K562 (cell line): ENCODE measurements around the gene KCTD4.

Experiments
- ATF1 ChIP-seq, 2 experiments: fragments of 450-650 bp in 1 of 2; IDR thresholded peaks; 2 replicates each; pipeline ENCODE4 v1.6.1; 2016; ENCODE audit warnings: missing compliant biosample characterization in 1 of 2, missing genetic modification characterization in 1 of 2
- ATF3 ChIP-seq, 2 experiments: fragments of 450-650 bp in 1 of 2; sonication (generic) in 1 of 2; formaldehyde crosslinking in 1 of 2; IDR thresholded peaks in 1 of 2; conservative IDR thresholded peaks in 1 of 2; 2 replicates each; pipeline versions ENCODE4 v1.6.1 to v1.8.1; 2016 to 2023; ENCODE audit warnings: mild to moderate bottlenecking in 2 of 2, moderate library complexity in 2 of 2, inconsistent platforms in 1 of 2, missing genetic modification reagents in 1 of 2
- CBX8 ChIP-seq: fragments of 200-600 bp; sonication (generic); IDR thresholded peaks from 2 replicates; pipeline ENCODE4 v1.6.1; 2012; ENCODE audit warnings: borderline replicate concordance, mixed run types, low read depth, mild to moderate bottlenecking, moderate library complexity, mixed read lengths, low read length, control low read depth, inconsistent platforms; ENCODE audit not compliant: poor library complexity, severe bottlenecking; ENCODE audit errors: extremely low read depth
- CTCF ChIP-seq, 3 experiments: IDR thresholded peaks in 2 of 3; conservative IDR thresholded peaks in 1 of 3; 2 replicates each; pipeline ENCODE4 v1.5.1; 2011 to 2012; ENCODE audit warnings: low read length in 3 of 3, mild to moderate bottlenecking in 3 of 3, control low read depth in 2 of 3, improper control_type of control experiment in 1 of 3, inconsistent platforms in 1 of 3, low read depth in 1 of 3, mixed read lengths in 1 of 3, moderate library complexity in 1 of 3; ENCODE audit not compliant: insufficient read depth in 2 of 3
- EP300 ChIP-seq: IDR thresholded peaks from 2 replicates; pipeline ENCODE4 v1.6.1; 2012; ENCODE audit warnings: low read length, improper control_type of control experiment
- ERF ChIP-seq: fragments of 450-650 bp; formaldehyde crosslinking; IDR thresholded peaks from 2 replicates; pipeline ENCODE4 v1.4.0; 2020; ENCODE audit warnings: mild to moderate bottlenecking, mixed read lengths
- FOXK1 ChIP-seq: sonication (generic); formaldehyde crosslinking; IDR thresholded peaks from 2 replicates; pipeline ENCODE4 v1.8.0; 2022; ENCODE audit warnings: missing genetic modification reagents, mild to moderate bottlenecking, borderline replicate concordance
- HDGF ChIP-seq: fragments of 450-650 bp; IDR thresholded peaks from 2 replicates; pipeline ENCODE4 v1.6.1; 2016
- ZNF239 ChIP-seq: fragments of 250-450 bp; sonication (Bioruptor Pico); IDR thresholded peaks from 2 replicates; pipeline ENCODE4 v1.4.0; 2020; ENCODE audit warnings: mild to moderate bottlenecking

GRCh38 chr13:45225370-45225769, 24.5 kb upstream of the KCTD4 start:
- no peak for TF ChIP-seq FOXK1 (CRISPR knock-in tag)
- no peak for TF ChIP-seq ATF3 (IDR thresholded peaks at IDR 0.05)
- no peak for TF ChIP-seq ATF3 (CRISPR knock-in tag; conservative IDR thresholded peaks at IDR 0.05)
- TF ChIP-seq ZNF239 (CRISPR knock-in tag), result no peak
- TF ChIP-seq CBX8, result no peak
- TF ChIP-seq ERF (CRISPR knock-in tag), result no peak
- no peak for TF ChIP-seq HDGF
- no peak for TF ChIP-seq ATF1 (CRISPR knock-in tag; IDR thresholded peaks at IDR 0.05)
- TF ChIP-seq ATF1 (tag; IDR thresholded peaks at IDR 0.05), result no peak
- no peak for TF ChIP-seq CTCF (IDR thresholded peaks at IDR 0.05 in 2 of 3, conservative IDR thresholded peaks at IDR 0.05 in 1 of 3; ENCODE audit: insufficient read depth in 2 of 3, low read depth in 1 of 3, low read length in 3 of 3)
- no peak for TF ChIP-seq EP300
